Breast epithelium (tissue), 3 donors: Measurements from ENCODE around the gene PCDHGA10.

Experiments used
- CTCF ChIP-seq, 3 donors: fragments of 450-650 bp; IDR thresholded peaks; one replicate each; pipeline ENCODE4 v1.5.1; 2016 to 2017; ENCODE audit warnings: antibody characterized with exemption in 3 of 3, mild to moderate bottlenecking in 3 of 3, moderate library complexity in 3 of 3
- POLR2A ChIP-seq: fragments of 450-650 bp; IDR thresholded peaks from one replicate; pipeline ENCODE4 v1.6.1; 2016; ENCODE audit warnings: antibody characterized with exemption, mild to moderate bottlenecking, moderate library complexity
- POLR2AphosphoS5 ChIP-seq, 3 donors: sonication (generic); formaldehyde crosslinking; IDR thresholded peaks; one replicate each; pipeline ENCODE4 v1.6.1; 2017; ENCODE audit warnings: antibody characterized with exemption in 3 of 3

GRCh38 chr5:141409598-141410306 is 3.0 kb upstream of the PCDHGA10 start:
- no peak for TF ChIP-seq CTCF (IDR thresholded peaks at IDR 0.05)
- no peak for TF ChIP-seq POLR2AphosphoS5 (IDR thresholded peaks at IDR 0.05)
- no peak for TF ChIP-seq POLR2A
